H1 (cell line): Measurements from ENCODE around the gene IL6ST.

Source experiments
- CEBPB ChIP-seq: IDR thresholded peaks from 2 replicates; pipeline ENCODE4 v1.6.1; 2012; ENCODE audit warnings: low read depth, low read length
- CTCF ChIP-seq, 3 experiments: IDR thresholded peaks; 1 replicate in 2 of 3; 2 replicates in 1 of 3; pipeline versions ENCODE4 v1.5.1 to v1.6.1; 2011; ENCODE audit warnings: low read length in 3 of 3, mild to moderate bottlenecking in 3 of 3, inconsistent platforms in 2 of 3, low read depth in 1 of 3, moderate library complexity in 1 of 3; ENCODE audit not compliant: insufficient read depth in 1 of 3; ENCODE audit errors: control extremely low read depth in 1 of 3
- E2F6 ChIP-seq: IDR thresholded peaks from 2 replicates; pipeline ENCODE4 v1.6.1; 2012; ENCODE audit warnings: inconsistent platforms
- EZH2 ChIP-seq: fragments of 200-600 bp; sonication (generic); IDR thresholded peaks from 2 replicates; pipeline ENCODE4 v1.7.1; 2012; ENCODE audit warnings: low read depth, mild to moderate bottlenecking, moderate library complexity, low read length, inconsistent platforms; ENCODE audit not compliant: severe bottlenecking
- GABPA ChIP-seq: IDR thresholded peaks from 2 replicates; pipeline ENCODE4 v1.6.1; 2011; ENCODE audit warnings: mild to moderate bottlenecking, low read length, moderate library complexity, borderline replicate concordance; ENCODE audit not compliant: insufficient read depth
- POLR2A ChIP-seq, 2 experiments: IDR thresholded peaks; 1 replicate in 1 of 2; 2 replicates in 1 of 2; pipeline ENCODE4 v1.6.1; 2011; ENCODE audit warnings: low read depth in 2 of 2, low read length in 2 of 2, mild to moderate bottlenecking in 2 of 2; ENCODE audit errors: control extremely low read depth in 1 of 2
- POLR2AphosphoS5 ChIP-seq: IDR thresholded peaks from 2 replicates; pipeline ENCODE4 v1.6.1; 2011; ENCODE audit warnings: low read depth, low read length
- YY1 ChIP-seq: IDR thresholded peaks from 2 replicates; pipeline ENCODE4 v1.6.1; 2011; ENCODE audit warnings: low read depth, mild to moderate bottlenecking, low read length

GRCh38 chr5:55932700-55933099, 62.1 kb downstream of the IL6ST start:
- no peak for TF ChIP-seq YY1
- no peak for TF ChIP-seq CTCF (IDR thresholded peaks at IDR 0.05; ENCODE audit: control extremely low read depth in 1 of 3, insufficient read depth in 1 of 3, low read depth in 1 of 3, low read length in 3 of 3)
- no peak for TF ChIP-seq CEBPB
- no peak for TF ChIP-seq POLR2A (IDR thresholded peaks at IDR 0.05; ENCODE audit: control extremely low read depth in 1 of 2, low read depth in 2 of 2, low read length in 2 of 2)
- no peak for TF ChIP-seq POLR2AphosphoS5
- TF ChIP-seq GABPA = no peak
- no peak for TF ChIP-seq EZH2
- no peak for TF ChIP-seq E2F6
